Measurements from ENCODE around the gene ANKRD49. TPM values are rescaled to one million over a fixed set of nuclear protein-coding genes. Genes with fewer than 3 reads are reported as not detected.

ANKRD49 gene
- total and polyA plus RNA-seq, 10 donors, result 18.8 to 46.5 (median 28.8) TPM

DNA sequence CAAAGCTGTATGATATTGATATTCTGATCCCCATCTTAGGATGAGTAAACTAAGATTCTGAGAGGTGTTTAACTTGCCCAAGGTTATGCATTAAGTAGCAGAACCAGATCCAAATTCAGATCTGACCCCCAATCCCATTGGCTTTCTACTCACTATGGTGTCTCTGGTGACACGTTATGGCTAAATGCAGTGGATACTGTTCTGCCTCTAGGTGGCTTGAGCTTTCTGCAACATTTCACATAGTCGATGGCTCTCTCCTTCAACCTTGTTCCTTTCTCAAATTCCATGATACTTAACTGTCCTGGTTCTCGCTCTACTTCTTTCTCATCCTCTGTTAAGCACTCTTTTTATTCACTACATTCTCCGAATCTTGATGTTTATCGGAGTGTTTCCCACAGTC lies 27.9 kb downstream of the ANKRD49 start:
- Histone ChIP-seq H3K9me3 (no peaks in the 10 kb centered on the region), H3K27me3 (replicated peaks in 1 of 7) (no peaks in the 10 kb centered on the region), H3K36me3 (no peaks in the 10 kb centered on the region), H3K27ac (no peak overlapping the region), H3K4me1 (peaks cover 0 to 18% (median 6%) of the 10 kb centered on the region in 6 donors), H3K4me3 (no peak overlapping the region)
- 43 to 69% (median 55%) methylated on average over 4 to 5 of the region's 5 CpGs for WGBS, 5 donors
- TF ChIP-seq, protein P1, sequence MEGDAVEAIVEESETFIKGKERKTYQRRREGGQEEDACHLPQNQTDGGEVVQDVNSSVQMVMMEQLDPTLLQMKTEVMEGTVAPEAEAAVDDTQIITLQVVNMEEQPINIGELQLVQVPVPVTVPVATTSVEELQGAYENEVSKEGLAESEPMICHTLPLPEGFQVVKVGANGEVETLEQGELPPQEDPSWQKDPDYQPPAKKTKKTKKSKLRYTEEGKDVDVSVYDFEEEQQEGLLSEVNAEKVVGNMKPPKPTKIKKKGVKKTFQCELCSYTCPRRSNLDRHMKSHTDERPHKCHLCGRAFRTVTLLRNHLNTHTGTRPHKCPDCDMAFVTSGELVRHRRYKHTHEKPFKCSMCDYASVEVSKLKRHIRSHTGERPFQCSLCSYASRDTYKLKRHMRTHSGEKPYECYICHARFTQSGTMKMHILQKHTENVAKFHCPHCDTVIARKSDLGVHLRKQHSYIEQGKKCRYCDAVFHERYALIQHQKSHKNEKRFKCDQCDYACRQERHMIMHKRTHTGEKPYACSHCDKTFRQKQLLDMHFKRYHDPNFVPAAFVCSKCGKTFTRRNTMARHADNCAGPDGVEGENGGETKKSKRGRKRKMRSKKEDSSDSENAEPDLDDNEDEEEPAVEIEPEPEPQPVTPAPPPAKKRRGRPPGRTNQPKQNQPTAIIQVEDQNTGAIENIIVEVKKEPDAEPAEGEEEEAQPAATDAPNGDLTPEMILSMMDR (IDR thresholded peaks at IDR 0.05 in 8 of 11, conservative IDR thresholded peaks at IDR 0.05 in 3 of 11), result peak in 4 of 11 experiments; percentile 13 to 29 (median 25)
- no peak for TF ChIP-seq POLR2AphosphoS5 (IDR thresholded peaks at IDR 0.05)
- TF ChIP-seq POLR2A (IDR thresholded peaks at IDR 0.05), result no peak
- intact Hi-C loops (cut with DNase I; ENCODE audit: low total_unique reads), result loop anchor here (5.0 kb wide), 1 partner anchor 76 kb away; no protein-coding TSS in a partner anchor
- DNase-seq, result no peak

DNA sequence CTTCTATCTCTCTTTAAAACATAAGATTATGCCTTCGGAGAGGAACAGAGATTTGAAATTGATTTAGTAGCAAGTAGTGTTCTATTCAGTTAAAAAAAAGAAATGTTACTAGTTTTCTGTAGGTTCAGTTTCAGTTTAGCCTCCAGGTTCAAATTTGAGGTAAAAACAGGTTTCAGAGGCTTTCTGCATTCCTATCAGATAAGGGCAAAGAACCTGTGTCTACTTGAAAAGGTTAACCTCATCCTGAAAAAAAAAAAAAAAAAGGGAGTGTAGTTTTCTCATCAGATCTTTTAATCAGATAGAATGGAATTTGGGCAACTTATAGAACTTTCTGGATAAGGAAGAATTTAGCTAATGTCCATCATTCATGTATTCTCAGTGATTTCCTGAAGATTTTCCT lies 30.6 kb downstream of the ANKRD49 start:
- H3K4me3 ChIP-seq, result no peak overlapping the region
- no peaks in the 10 kb centered on the region for H3K36me3 ChIP-seq
- no peak for TF ChIP-seq POLR2AphosphoS5 (IDR thresholded peaks at IDR 0.05)
- TF ChIP-seq POLR2A (IDR thresholded peaks at IDR 0.05), result no peak
- TF ChIP-seq, protein P1 (IDR thresholded peaks at IDR 0.05 in 8 of 11, conservative IDR thresholded peaks at IDR 0.05 in 3 of 11), result no peak
- WGBS, 5 donors, result 90 to 98% (median 96%) methylated on average over 1 of the region's 1 CpG
- H3K9me3 ChIP-seq, result no peaks in the 10 kb centered on the region
- H3K27ac ChIP-seq, result no peak overlapping the region
- peaks cover 0 to 19% (median 6%) of the 10 kb centered on the region in 6 donors for H3K4me1 ChIP-seq
- no peak for DNase-seq
- no peaks in the 10 kb centered on the region for H3K27me3 ChIP-seq (replicated peaks in 1 of 7)
- intact Hi-C loops (cut with DNase I; ENCODE audit: low total_unique reads), result loop anchor here (5.0 kb wide), 1 partner anchor 73 kb away; no protein-coding TSS in a partner anchor

DNA sequence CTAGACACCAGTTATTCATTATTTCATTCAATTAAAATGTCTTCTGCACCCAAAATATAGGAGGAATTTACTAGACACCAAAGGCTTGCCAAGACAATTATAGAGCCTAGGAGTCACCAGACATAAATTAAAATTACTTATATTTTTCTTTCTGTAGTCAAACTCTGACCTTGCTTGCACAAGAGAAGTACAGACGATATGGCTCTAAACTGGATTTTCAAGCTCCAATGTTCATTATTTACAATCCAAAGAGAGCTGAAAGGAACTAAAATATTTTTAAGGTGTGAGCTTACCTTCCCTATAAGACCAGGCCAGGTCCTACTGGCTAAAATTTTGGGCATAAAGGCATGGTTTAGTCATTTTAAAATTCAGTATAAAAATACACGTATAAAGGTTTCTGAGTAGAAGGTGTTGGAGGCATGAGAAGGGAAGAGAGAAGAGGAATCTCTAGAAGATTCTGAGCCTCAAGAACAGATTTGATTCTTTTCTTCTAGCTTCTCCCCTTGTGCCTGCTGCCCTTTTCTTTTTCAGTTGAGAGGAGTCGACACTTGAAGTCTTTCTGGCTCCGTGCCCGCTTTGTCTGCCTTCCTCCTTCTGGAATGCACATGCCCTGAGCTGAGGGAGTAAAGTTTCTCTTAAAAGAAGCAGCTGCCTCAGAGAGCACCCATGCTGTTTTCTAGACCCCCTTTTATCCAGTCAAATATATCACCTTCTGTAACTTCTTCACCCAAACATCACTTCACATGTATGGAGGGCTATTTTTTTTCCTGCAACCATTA lies 32.0 kb downstream of the ANKRD49 start:
- DNase-seq, result peak; percentile 76
- intact Hi-C loops (cut with DNase I; ENCODE audit: low total_unique reads), result no loop called here
- Histone ChIP-seq H3K4me3 (no peak overlapping the region), H3K27me3 (replicated peaks in 1 of 7) (no peaks in the 10 kb centered on the region), H3K27ac (no peak overlapping the region), H3K4me1 (peaks cover 0 to 12% (median 4%) of the 10 kb centered on the region in 6 donors), H3K9me3 (no peaks in the 10 kb centered on the region), H3K36me3 (no peaks in the 10 kb centered on the region)
- 41 to 63% (median 43%) methylated on average over 5 of the region's 5 CpGs for WGBS, 5 donors
- TF ChIP-seq POLR2A (IDR thresholded peaks at IDR 0.05) (no peak), POLR2AphosphoS5 (IDR thresholded peaks at IDR 0.05) (no peak)
- TF ChIP-seq, protein P1 (IDR thresholded peaks at IDR 0.05 in 8 of 11, conservative IDR thresholded peaks at IDR 0.05 in 3 of 11), result no peak

DNA sequence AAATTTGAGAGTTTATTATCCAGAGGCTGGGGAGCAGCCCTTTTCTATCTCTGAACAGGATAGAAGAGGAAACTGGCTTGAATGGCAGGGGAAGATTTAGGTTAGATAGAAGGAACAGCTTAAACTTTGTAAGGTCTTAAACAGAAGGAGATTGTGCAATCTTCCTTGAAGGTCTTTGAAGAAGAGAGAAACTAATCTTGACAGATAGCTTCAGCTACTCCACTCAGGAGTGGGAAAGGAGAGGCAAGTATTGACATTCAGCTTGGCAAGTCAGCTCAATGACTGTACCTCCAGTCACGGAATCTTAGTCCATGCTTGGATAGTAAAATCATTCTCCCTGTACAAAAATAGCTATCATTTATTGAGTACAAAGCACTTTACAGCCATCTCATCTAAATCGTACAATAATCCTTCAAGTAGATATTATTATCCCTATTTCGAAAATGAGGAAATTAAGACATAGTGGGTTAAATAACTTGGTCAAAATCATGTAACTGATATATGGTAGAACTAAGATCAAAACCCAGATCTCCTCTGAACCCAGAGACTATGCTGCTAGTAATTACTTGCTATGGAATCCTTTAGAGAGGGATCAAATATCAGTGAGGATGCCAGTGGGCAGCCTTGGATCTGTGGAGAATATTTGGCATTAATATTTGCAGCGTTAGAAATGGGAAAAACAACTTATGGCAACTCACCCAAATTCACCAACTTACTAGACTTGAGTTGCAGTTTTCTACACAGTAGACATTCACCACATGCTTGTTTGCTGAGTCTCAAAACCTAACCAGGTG lies 33.1 kb downstream of the ANKRD49 start:
- WGBS, 5 donors, result 63 to 78% (median 73%) methylated on average over 4 of the region's 4 CpGs
- no peak for DNase-seq
- Histone ChIP-seq H3K27ac (no peak overlapping the region), H3K4me1 (peaks cover 0 to 12% (median 4%) of the 10 kb centered on the region in 6 donors), H3K36me3 (no peaks in the 10 kb centered on the region), H3K4me3 (no peak overlapping the region), H3K27me3 (replicated peaks in 1 of 7) (no peaks in the 10 kb centered on the region), H3K9me3 (no peaks in the 10 kb centered on the region)
- intact Hi-C loops (cut with DNase I; ENCODE audit: low total_unique reads), result no loop called here
- TF ChIP-seq, protein P1 (IDR thresholded peaks at IDR 0.05 in 8 of 11, conservative IDR thresholded peaks at IDR 0.05 in 3 of 11), result no peak
- no peak for TF ChIP-seq POLR2A (IDR thresholded peaks at IDR 0.05)
- no peak for TF ChIP-seq POLR2AphosphoS5 (IDR thresholded peaks at IDR 0.05)
